HFFc6 (cell line): ENCODE results near the gene CDK15. TPM values are rescaled to one million over a fixed set of nuclear protein-coding genes. Genes with fewer than 3 reads are reported as not detected.

Source experiments
- DNase-seq: peaks from one replicate; pipeline ENCODE4 v3.0.0-alpha.2; 2018
- H3K27ac Mint-ChIP-seq: 2 replicates; pipeline ENCODE4 v1.8.0; 2020; ENCODE audit warnings: mild to moderate bottlenecking, mixed read lengths
- H3K27me3 Mint-ChIP-seq: 2 replicates; pipeline ENCODE4 v1.8.0; 2021; ENCODE audit warnings: mild to moderate bottlenecking, moderate library complexity, mixed read lengths; ENCODE audit not compliant: insufficient read depth
- H3K36me3 Mint-ChIP-seq: 2 replicates; pipeline ENCODE4 v1.8.0; 2021; ENCODE audit warnings: low read depth, mixed read lengths
- H3K4me1 Mint-ChIP-seq: 2 replicates; pipeline ENCODE4 v1.8.0; 2020; ENCODE audit warnings: low read depth, mixed read lengths
- H3K4me3 Mint-ChIP-seq: 2 replicates; pipeline ENCODE4 v1.8.0; 2020; ENCODE audit warnings: mild to moderate bottlenecking, moderate library complexity, mixed read lengths
- H3K9me3 Mint-ChIP-seq: 2 replicates; pipeline ENCODE4 v1.8.0; 2020; ENCODE audit warnings: mild to moderate bottlenecking, mixed read lengths
- CTCF ChIP-seq: fragments of 200-600 bp; sonication (generic); IDR thresholded peaks from 2 replicates; pipeline ENCODE4 v1.5.0; 2021; ENCODE audit warnings: antibody characterized with exemption, mild to moderate bottlenecking
- total RNA-seq, 6 experiments: library from RNA; stranded (reverse); fragmentation: NEBNext Ultra II Directional; extraction: Animal tissue kit (Norgen Biotek cat#: 25700); gene quantifications; 2 replicates in 1 of 6; 3 replicates in 5 of 6; pipeline ENCODE4 v1.2.3, GENCODE V29; 2021

Gene CDK15
- total RNA-seq, 6 experiments from 2014 or later, result 21.7 to 59.8 (median 49.4) TPM

- peaks cover 39% of the 10 kb centered on the region for H3K4me1 Mint-ChIP-seq
- H3K27ac Mint-ChIP-seq, result no peak overlapping the region
- no peaks in the 10 kb centered on the region; the same call in 1 of the 2 replicates for H3K36me3 Mint-ChIP-seq
- TF ChIP-seq CTCF, result no peak
- H3K27me3 Mint-ChIP-seq, result peaks cover 2% of the 10 kb centered on the region; the same call in 1 of the 2 replicates
- no peaks in the 10 kb centered on the region for H3K9me3 Mint-ChIP-seq
- H3K4me3 Mint-ChIP-seq, result no peak overlapping the region
- DNase-seq, result no peak
These were observed 16.9 kb upstream of the CDK15 start for GRCh38 chr2:201789395-201789794.

DNA sequence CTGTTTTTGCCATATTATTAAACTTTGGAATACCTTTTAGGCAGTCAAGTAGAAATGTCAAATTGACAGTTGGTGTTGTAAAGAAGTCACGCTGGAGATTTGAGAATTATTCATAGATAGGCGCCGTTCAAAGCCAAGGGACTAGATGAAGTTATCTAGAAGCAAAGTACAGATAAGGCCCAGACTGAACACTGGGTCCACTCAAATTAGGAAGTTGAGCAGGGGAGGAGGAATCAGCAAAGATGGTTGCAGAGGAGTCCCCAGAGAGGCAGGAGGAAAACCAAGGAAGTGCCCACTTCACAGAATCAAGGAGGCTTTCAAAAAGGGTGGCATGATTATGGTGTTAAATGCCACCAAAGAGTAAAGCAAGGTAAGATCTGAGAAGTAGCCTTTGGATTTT lies 16.0 kb upstream of the CDK15 start:
- peaks cover 44% of the 10 kb centered on the region for H3K4me1 Mint-ChIP-seq
- no peak for DNase-seq
- H3K27ac Mint-ChIP-seq, result no peak overlapping the region
- no peak for TF ChIP-seq CTCF
- H3K36me3 Mint-ChIP-seq, result no peaks in the 10 kb centered on the region; the same call in 1 of the 2 replicates
- no peaks in the 10 kb centered on the region for H3K9me3 Mint-ChIP-seq
- no peak overlapping the region for H3K4me3 Mint-ChIP-seq
- peaks cover 2% of the 10 kb centered on the region; the same call in 1 of the 2 replicates for H3K27me3 Mint-ChIP-seq

DNA sequence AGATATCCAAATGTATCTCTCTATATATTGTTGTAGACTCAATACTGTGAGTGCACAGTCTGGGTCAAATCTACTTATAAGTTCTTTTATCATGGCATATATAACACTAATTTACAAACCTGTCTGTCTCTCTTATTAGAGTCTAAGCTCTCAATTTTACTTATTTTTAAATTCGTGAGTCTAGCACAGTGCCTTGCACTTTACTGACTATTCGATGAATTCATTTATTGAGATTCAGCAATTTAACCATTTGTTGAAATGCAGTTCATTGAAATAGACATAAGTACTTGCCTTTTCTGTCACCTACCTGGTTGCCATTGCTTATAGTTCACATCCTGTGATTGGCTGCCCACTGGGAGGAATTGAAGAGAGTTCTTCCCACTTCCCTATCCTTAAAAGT lies 15.3 kb upstream of the CDK15 start:
- no peak for TF ChIP-seq CTCF
- Mint-ChIP-seq H3K9me3 (no peaks in the 10 kb centered on the region), H3K36me3 (no peaks in the 10 kb centered on the region; the same call in 1 of the 2 replicates), H3K4me3 (no peak overlapping the region), H3K27me3 (peaks cover 2% of the 10 kb centered on the region; the same call in 1 of the 2 replicates), H3K27ac (no peak overlapping the region), H3K4me1 (peaks cover 50% of the 10 kb centered on the region)
- no peak for DNase-seq

DNA sequence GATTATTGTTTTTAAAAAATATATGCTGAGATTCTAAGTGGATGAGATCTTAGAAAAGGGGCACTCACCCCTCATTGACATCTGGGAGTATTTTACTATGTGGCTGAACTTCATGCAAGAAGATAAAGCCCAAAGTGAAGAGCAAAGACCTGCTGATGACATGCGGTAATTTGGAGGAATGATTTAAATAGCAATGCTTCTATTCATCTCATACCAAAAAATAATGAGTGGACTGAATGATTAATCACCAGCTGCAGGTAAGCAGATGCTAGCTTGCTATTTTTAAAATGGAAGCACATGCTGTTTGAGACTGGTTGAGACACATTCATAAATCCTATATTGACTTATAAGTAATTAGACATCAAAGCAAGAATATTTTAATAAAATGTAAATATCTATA lies 12.7 kb upstream of the CDK15 start:
- Mint-ChIP-seq H3K9me3 (no peaks in the 10 kb centered on the region), H3K36me3 (no peaks in the 10 kb centered on the region; the same call in 1 of the 2 replicates), H3K27me3 (peaks cover 2% of the 10 kb centered on the region; the same call in 1 of the 2 replicates), H3K4me1 (peaks cover 66% of the 10 kb centered on the region), H3K27ac (peak overlapping the region; percentile 82), H3K4me3 (peak overlapping the region; percentile 10; the same call in 1 of the 2 replicates)
- no peak for TF ChIP-seq CTCF
- peak; percentile 41 for DNase-seq

- peak; percentile 55 for DNase-seq
- no peaks in the 10 kb centered on the region; the same call in 1 of the 2 replicates for H3K36me3 Mint-ChIP-seq
- peak overlapping the region; percentile 82 for H3K27ac Mint-ChIP-seq
- TF ChIP-seq CTCF, result no peak
- no peak overlapping the region for H3K4me3 Mint-ChIP-seq
- H3K4me1 Mint-ChIP-seq, result peaks cover 73% of the 10 kb centered on the region
- H3K27me3 Mint-ChIP-seq, result peaks cover 2% of the 10 kb centered on the region; the same call in 1 of the 2 replicates
- no peaks in the 10 kb centered on the region for H3K9me3 Mint-ChIP-seq
These were observed 12.0 kb upstream of the CDK15 start for GRCh38 chr2:201794294-201794693.
